BJ (cell line): ENCODE data around the gene NCKAP5L. TPM values are rescaled to one million over a fixed set of nuclear protein-coding genes. Genes with fewer than 3 reads are reported as not detected.

Source experiments
- CTCF ChIA-PET: fragments of 350-600 bp; formaldehyde crosslinking; extraction: SDS; loops from one replicate; lab custom pipeline; 2021; ENCODE audit warnings: antibody characterized with exemption, inconsistent platforms; lab: Yijun Ruan, JAX
- POLR2A ChIA-PET: fragments of 300-600 bp; sonication (Branson Sonifier 250); formaldehyde crosslinking; extraction: SDS; loops from one replicate; lab custom pipeline; 2021; ENCODE audit warnings: antibody characterized with exemption; lab: Charles Lee
- DNase-seq: peaks from one replicate; pipeline ENCODE4 v3.0.0-alpha.2; 2011; ENCODE audit warnings: low read depth
- H3K27me3 ChIP-seq: 2 replicates; pipeline ENCODE4 v1.6.0; 2011; ENCODE audit warnings: low read length; ENCODE audit not compliant: control insufficient read depth, insufficient read depth
- H3K36me3 ChIP-seq: 2 replicates; pipeline ENCODE4 v1.5.1; 2011; ENCODE audit warnings: low read length; ENCODE audit not compliant: control insufficient read depth, insufficient read depth
- H3K4me3 ChIP-seq: 2 replicates; pipeline ENCODE4 v1.5.1; 2011; ENCODE audit warnings: low read depth, mild to moderate bottlenecking, control low read depth, low read length
- CTCF ChIP-seq: IDR thresholded peaks from 2 replicates; pipeline ENCODE4 v1.5.1; 2011; ENCODE audit warnings: low read depth, mild to moderate bottlenecking, control low read depth, inconsistent platforms, low read length, moderate library complexity; ENCODE audit not compliant: insufficient read depth
- polyA plus RNA-seq: library from polyadenylated mRNA; depleted of rRNA; stranded (reverse); fragments of >200 nt; gene quantifications from 2 replicates; pipeline ENCODE4 v1.2.3, GENCODE V29; 2011

The NCKAP5L gene
- polyA plus RNA-seq, 1 experiment: 13.2 TPM

GRCh38 chr12:49871263-49871561 lies 43.0 kb upstream of the NCKAP5L start:
- ChIA-PET POLR2A (no interaction called here), CTCF (interaction anchor here (0.8 to 1.6 kb wide), 5 partner anchors 10 to 166 kb away, joined by 3 to 4 read pairs (median 3); no protein-coding TSS in a partner anchor)
- H3K4me3 ChIP-seq: no peak overlapping the region
- H3K36me3 ChIP-seq: no peaks in the 10 kb centered on the region
- no peak for DNase-seq
- TF ChIP-seq CTCF: no peak
- H3K27me3 ChIP-seq: no peaks in the 10 kb centered on the region

- CTCF ChIA-PET: interaction anchor here (0.8 to 6.8 kb wide), 7 partner anchors 31 to 185 kb away, joined by 3 to 91 read pairs (median 3); no protein-coding TSS in a partner anchor
- DNase-seq: no peak
- Histone ChIP-seq H3K4me3 (no peak overlapping the region), H3K27me3 (no peaks in the 10 kb centered on the region), H3K36me3 (no peaks in the 10 kb centered on the region)
- POLR2A ChIA-PET: no interaction called here
- TF ChIP-seq CTCF: no peak
Measured at GRCh38 chr12:49870501-49871262, 42.5 kb upstream of the NCKAP5L start.

GRCh38 chr12:49869816-49870500 lies 41.7 kb upstream of the NCKAP5L start:
- ChIA-PET CTCF (interaction anchor here (0.5 to 6.8 kb wide), 14 partner anchors 11 to 233 kb away, joined by 3 to 91 read pairs (median 4); no protein-coding TSS in a partner anchor), POLR2A (no interaction called here)
- TF ChIP-seq CTCF: no peak

GRCh38 chr12:49868952-49869815 lies 41.0 kb upstream of the NCKAP5L start:
- DNase-seq: peak; percentile 86
- no peak for TF ChIP-seq CTCF
- CTCF ChIA-PET: interaction anchor here (0.6 to 6.8 kb wide), 13 partner anchors 12 to 232 kb away, joined by 3 to 91 read pairs (median 5); partner anchors contain the start of gene TMBIM6
- Histone ChIP-seq H3K27me3 (peaks cover 2% of the 10 kb centered on the region; the same call in 1 of the 2 replicates), H3K4me3 (no peak overlapping the region), H3K36me3 (no peaks in the 10 kb centered on the region)
- POLR2A ChIA-PET: interaction anchor here (0.5 kb wide), 1 partner anchor 646 kb away, joined by 4 read pairs; no protein-coding TSS in a partner anchor

More at GRCh38 chr12:49869816-49870500, 41.7 kb upstream of the NCKAP5L start:
- peaks cover 2% of the 10 kb centered on the region; the same call in 1 of the 2 replicates for H3K27me3 ChIP-seq
- H3K4me3 ChIP-seq: no peak overlapping the region
- H3K36me3 ChIP-seq: no peaks in the 10 kb centered on the region
- DNase-seq: no peak
